Uterus (tissue), 4 donors: ENCODE measurements around the gene SLC9B1. TPM values are rescaled to one million over a fixed set of nuclear protein-coding genes. Genes with fewer than 3 reads are reported as not detected.

Experiments used
- DNase-seq, 2 donors: peaks; one replicate each; pipeline ENCODE4 v3.0.0-alpha.2; 2019 to 2020
- H3K27ac ChIP-seq, 2 donors: fragments of 200-600 bp; sonication (generic); 1 replicate in 1 of 2; 2 replicates in 1 of 2; pipeline ENCODE4 v1.5.1; 2016 to 2018
- H3K27me3 ChIP-seq, 2 donors: fragments of 200-600 bp; sonication (generic); one replicate each; pipeline ENCODE4 v1.5.1; 2018 to 2019; ENCODE audit warnings: control low read depth in 1 of 2
- H3K36me3 ChIP-seq, 2 donors: fragments of 200-600 bp; sonication (generic); one replicate each; pipeline ENCODE4 v1.5.1; 2019; ENCODE audit warnings: control low read depth in 1 of 2
- H3K4me1 ChIP-seq, 2 donors: fragments of 200-600 bp; sonication (generic); one replicate each; pipeline ENCODE4 v1.5.1; 2018 to 2019; ENCODE audit warnings: control low read depth in 1 of 2
- H3K4me3 ChIP-seq, 2 donors: fragments of 200-600 bp; sonication (generic); 1 replicate in 1 of 2; 2 replicates in 1 of 2; pipeline ENCODE4 v1.5.1; 2018 to 2019; ENCODE audit warnings: mild to moderate bottlenecking in 1 of 2
- H3K9me3 ChIP-seq, 2 donors: fragments of 200-600 bp; sonication (generic); one replicate each; pipeline ENCODE4 v1.5.1; 2019; ENCODE audit warnings: control low read depth in 1 of 2
- CTCF ChIP-seq, 4 experiments: fragments of 200-600 bp in 2 of 4; fragments of 450-650 bp in 2 of 4; sonication (generic) in 2 of 4; IDR thresholded peaks; one replicate each; pipeline ENCODE4 v1.5.1; 2016 to 2019; ENCODE audit warnings: antibody characterized with exemption in 4 of 4, mild to moderate bottlenecking in 2 of 4, moderate library complexity in 1 of 4
- POLR2A ChIP-seq, 2 donors: fragments of 450-650 bp; IDR thresholded peaks; one replicate each; pipeline ENCODE4 v1.6.1; 2016; ENCODE audit warnings: antibody characterized with exemption in 2 of 2, mild to moderate bottlenecking in 1 of 2, moderate library complexity in 1 of 2
- intact Hi-C: fragments of 100-400 bp; cut with DNase I; formaldehyde crosslinking; loops from one replicate; pipeline ENCODE4 v1.15.1; 2023; ENCODE audit warnings: low total_unique reads
- total RNA-seq, 4 donors: library from RNA; depleted of rRNA in 3 of 4; stranded (reverse); fragments of >200 nt in 3 of 4; gene quantifications; one replicate each; pipeline versions ENCODE4 v1.1.0 to v1.2.4, GENCODE V29; 2014 to 2023
- donor health status: DM: yes; HTN: yes; CAD: no.

The SLC9B1 gene
- total RNA-seq = 1 to 10 TPM in 2 of 4 donors, under 1 TPM in 1, not detected in 1; 0.59 to 4.8 (median 2.5) TPM

- Histone ChIP-seq H3K27me3 (no peaks in the 10 kb centered on the region), H3K4me1 (no peaks in the 10 kb centered on the region), H3K4me3 (peak within 1 kb of the TSS; percentile 42 to 49), H3K36me3 (no peaks in the 10 kb centered on the region), H3K9me3 (no peaks in the 10 kb centered on the region), H3K27ac (peak within 1 kb of the TSS; percentile 93)
- DNase-seq = peak; percentile 96 to 98
- TF ChIP-seq CTCF (IDR thresholded peaks at IDR 0.05) (peak in 1 of 4 experiments; percentile 8), POLR2A (IDR thresholded peaks at IDR 0.05) (peak; percentile 69 to 88)
- intact Hi-C loops = loop anchor here (10.0 kb wide), 2 partner anchors 75 to 595 kb away; partner anchors contain the start of gene BDH2
Observed at GRCh38 chr4:103019308-103020124, at the start of gene SLC9B1. SLC9B1 (minus strand) TSS chr4:103019705; CDS start chr4:102991711, 27,994 bp downstream.

- no peaks in the 10 kb centered on the region for H3K27me3 ChIP-seq
- H3K4me3 ChIP-seq = no peak overlapping the region
- H3K36me3 ChIP-seq = no peaks in the 10 kb centered on the region
- no peak overlapping the region for H3K27ac ChIP-seq
- no peaks in the 10 kb centered on the region for H3K9me3 ChIP-seq
- no peak for TF ChIP-seq CTCF (IDR thresholded peaks at IDR 0.05)
- H3K4me1 ChIP-seq = no peaks in the 10 kb centered on the region
- intact Hi-C loops = no loop called here
- DNase-seq = no peak
Observed at GRCh38 chr4:103067841-103068547, 48.5 kb upstream of the SLC9B1 start.

GRCh38 chr4:103060453-103061148, 41.1 kb upstream of the SLC9B1 start:
- no peak overlapping the region for H3K27ac ChIP-seq
- intact Hi-C loops = no loop called here
- H3K4me3 ChIP-seq = no peak overlapping the region
- no peaks in the 10 kb centered on the region for H3K9me3 ChIP-seq
- H3K36me3 ChIP-seq = no peaks in the 10 kb centered on the region
- no peak for DNase-seq
- no peaks in the 10 kb centered on the region for H3K4me1 ChIP-seq
- no peaks in the 10 kb centered on the region for H3K27me3 ChIP-seq
- no peak for TF ChIP-seq CTCF (IDR thresholded peaks at IDR 0.05)
- no peak for TF ChIP-seq POLR2A (IDR thresholded peaks at IDR 0.05)

GRCh38 chr4:103054030-103054429, 34.5 kb upstream of the SLC9B1 start:
- H3K27me3 ChIP-seq = no peaks in the 10 kb centered on the region
- peak in 1 of 2 donors; percentile 20 for DNase-seq
- H3K4me3 ChIP-seq = no peak overlapping the region
- no peak overlapping the region for H3K27ac ChIP-seq
- H3K9me3 ChIP-seq = no peaks in the 10 kb centered on the region
- intact Hi-C loops = no loop called here
- H3K4me1 ChIP-seq = no peaks in the 10 kb centered on the region
- H3K36me3 ChIP-seq = no peaks in the 10 kb centered on the region
- TF ChIP-seq POLR2A (IDR thresholded peaks at IDR 0.05) (no peak), CTCF (IDR thresholded peaks at IDR 0.05) (no peak)
